Measurements from ENCODE around the gene AS3MT.

DNA sequence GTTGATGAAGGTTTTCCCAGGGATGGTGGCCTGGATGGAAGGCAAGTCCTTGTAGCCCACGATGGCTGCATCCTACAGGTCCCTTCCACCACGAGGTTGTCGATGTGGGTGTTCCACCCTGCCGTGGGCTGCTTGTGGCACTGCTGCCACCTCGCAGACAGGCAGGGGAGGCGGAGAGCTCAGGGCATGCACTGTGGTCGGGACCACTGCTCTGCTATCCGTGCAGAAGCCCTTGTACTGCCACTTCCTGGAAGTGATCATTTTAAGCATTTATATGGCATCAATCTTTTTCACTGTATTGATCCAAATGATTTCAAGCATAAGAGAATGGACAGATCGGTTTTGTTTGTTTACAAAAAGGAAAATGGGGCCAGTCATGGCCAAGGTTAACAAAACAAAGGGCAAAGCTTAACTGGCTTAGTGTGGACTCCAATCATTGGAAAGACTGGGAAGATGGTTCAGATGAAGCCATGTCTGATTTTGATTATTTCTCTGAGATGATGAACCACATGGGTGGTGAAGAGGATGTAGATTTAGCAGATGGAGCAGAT is 23.8 kb upstream of the AS3MT start:
- TF ChIP-seq, protein P1, sequence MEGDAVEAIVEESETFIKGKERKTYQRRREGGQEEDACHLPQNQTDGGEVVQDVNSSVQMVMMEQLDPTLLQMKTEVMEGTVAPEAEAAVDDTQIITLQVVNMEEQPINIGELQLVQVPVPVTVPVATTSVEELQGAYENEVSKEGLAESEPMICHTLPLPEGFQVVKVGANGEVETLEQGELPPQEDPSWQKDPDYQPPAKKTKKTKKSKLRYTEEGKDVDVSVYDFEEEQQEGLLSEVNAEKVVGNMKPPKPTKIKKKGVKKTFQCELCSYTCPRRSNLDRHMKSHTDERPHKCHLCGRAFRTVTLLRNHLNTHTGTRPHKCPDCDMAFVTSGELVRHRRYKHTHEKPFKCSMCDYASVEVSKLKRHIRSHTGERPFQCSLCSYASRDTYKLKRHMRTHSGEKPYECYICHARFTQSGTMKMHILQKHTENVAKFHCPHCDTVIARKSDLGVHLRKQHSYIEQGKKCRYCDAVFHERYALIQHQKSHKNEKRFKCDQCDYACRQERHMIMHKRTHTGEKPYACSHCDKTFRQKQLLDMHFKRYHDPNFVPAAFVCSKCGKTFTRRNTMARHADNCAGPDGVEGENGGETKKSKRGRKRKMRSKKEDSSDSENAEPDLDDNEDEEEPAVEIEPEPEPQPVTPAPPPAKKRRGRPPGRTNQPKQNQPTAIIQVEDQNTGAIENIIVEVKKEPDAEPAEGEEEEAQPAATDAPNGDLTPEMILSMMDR (IDR thresholded peaks at IDR 0.05): no peak
- TF ChIP-seq POLR2A (IDR thresholded peaks at IDR 0.05): no peak

Data from uterus (tissue), 2 donors.